Panc1 (cell line): ENCODE results near the gene PKNOX2. TPM values are rescaled to one million over a fixed set of nuclear protein-coding genes. Genes with fewer than 3 reads are reported as not detected.

Experiments used
- ATAC-seq: fragments of 200-7000 bp; cut with Tn5 transposase; 2 replicates; pipeline ENCODE4 v1.9.1; 2020; ENCODE audit warnings: mild to moderate bottlenecking, moderate library complexity
- BruUV-seq: library from RNA; stranded (reverse); fragments of 400-500 nt; replicated peaks from 2 replicates; lab custom pipeline; 2021; lab: Mats Ljungman, UMichigan
- CTCF ChIA-PET: fragments of 300-600 bp; sonication (Branson Sonifier 250); formaldehyde crosslinking; loops from one replicate; lab custom pipeline; 2022; ENCODE audit warnings: antibody characterized with exemption; lab: Charles Lee
- POLR2A ChIA-PET: fragments of 300-600 bp; sonication (Branson Sonifier 250); formaldehyde crosslinking; loops from one replicate; lab custom pipeline; 2022; ENCODE audit warnings: antibody characterized with exemption; lab: Charles Lee
- DNase-seq: peaks from one replicate; pipeline ENCODE4 v3.0.0-alpha.2; 2010; ENCODE audit warnings: low read depth, low spot score
- H3K27ac ChIP-seq: 2 replicates; pipeline ENCODE4 v1.5.1; 2011; ENCODE audit warnings: mild to moderate bottlenecking, low read length, inconsistent platforms
- H3K27me3 ChIP-seq: fragments of 200-500 bp; sonication (Bioruptor generic); 2 replicates; pipeline ENCODE4 v1.6.0; 2014; ENCODE audit warnings: low read length, inconsistent platforms; ENCODE audit not compliant: control insufficient read depth, insufficient read depth
- H3K36me3 ChIP-seq: fragments of 200-500 bp; sonication (Bioruptor generic); 2 replicates; pipeline ENCODE4 v1.5.1; 2014; ENCODE audit warnings: inconsistent platforms, mild to moderate bottlenecking, low read length, moderate library complexity; ENCODE audit not compliant: control insufficient read depth, insufficient read depth
- H3K4me1 ChIP-seq: 2 replicates; pipeline ENCODE4 v1.5.1; 2011; ENCODE audit warnings: inconsistent platforms, mild to moderate bottlenecking, low read length, moderate library complexity; ENCODE audit not compliant: control insufficient read depth, insufficient read depth
- H3K4me3 ChIP-seq, 2 experiments: 2 replicates each; pipeline ENCODE4 v1.5.1; 2011 to 2012; ENCODE audit warnings: low read depth in 2 of 2, low read length in 2 of 2, mild to moderate bottlenecking in 2 of 2, inconsistent platforms in 1 of 2, moderate library complexity in 1 of 2
- H3K9me3 ChIP-seq: fragments of 200-500 bp; sonication (Bioruptor generic); 2 replicates; pipeline ENCODE4 v1.5.1; 2014; ENCODE audit warnings: low read depth, mild to moderate bottlenecking, inconsistent platforms, low read length, moderate library complexity; ENCODE audit not compliant: control insufficient read depth, insufficient read depth
- POLR2AphosphoS5 ChIP-seq: IDR thresholded peaks from 2 replicates; pipeline ENCODE4 v1.6.1; 2012; ENCODE audit warnings: mild to moderate bottlenecking, low read depth, low read length, moderate library complexity
- SIN3A ChIP-seq: IDR thresholded peaks from 2 replicates; pipeline ENCODE4 v1.6.1; 2012; ENCODE audit warnings: low read depth, mild to moderate bottlenecking, low read length, moderate library complexity, borderline replicate concordance; ENCODE audit not compliant: insufficient read depth
- TCF7L2 ChIP-seq: IDR thresholded peaks from 2 replicates; pipeline ENCODE4 v1.6.1; 2011; ENCODE audit warnings: mild to moderate bottlenecking, low read depth, low read length, inconsistent platforms
- in situ Hi-C: cut with HindIII; loops from 2 replicates; pipeline ENCODE4 v1.10.0; 2016; ENCODE audit warnings: low sequenced_read_pairs, low pct_unique_long_range_greater_than_20kb
- intact Hi-C: fragments of 100-400 bp; cut with micrococcal nuclease; formaldehyde crosslinking; loops from one replicate; pipeline ENCODE4 v1.10.0; 2022; ENCODE audit not compliant: unreplicated experiment
- total RNA-seq: library from RNA; stranded (reverse); gene quantifications from one replicate; pipeline ENCODE4 v1.2.1, GENCODE V29; 2021; ENCODE audit not compliant: unreplicated experiment
- TF ChIP-seq, protein P1 (sequence below), 2 experiments: IDR thresholded peaks; 2 replicates each; pipeline ENCODE4 v1.6.1; 2011 to 2012; ENCODE audit warnings: low read depth in 2 of 2, control low read depth in 1 of 2, low read length in 1 of 2, mild to moderate bottlenecking in 1 of 2, moderate library complexity in 1 of 2; ENCODE audit not compliant: insufficient read depth in 1 of 2
- TF ChIP-seq, protein P2 (sequence below): fragments of 450-650 bp; IDR thresholded peaks from 2 replicates; pipeline ENCODE4 v1.5.1; 2017; ENCODE audit warnings: mild to moderate bottlenecking

PKNOX2 gene
- total RNA-seq, 1 experiment from 2014 or later, result not detected

DNA sequence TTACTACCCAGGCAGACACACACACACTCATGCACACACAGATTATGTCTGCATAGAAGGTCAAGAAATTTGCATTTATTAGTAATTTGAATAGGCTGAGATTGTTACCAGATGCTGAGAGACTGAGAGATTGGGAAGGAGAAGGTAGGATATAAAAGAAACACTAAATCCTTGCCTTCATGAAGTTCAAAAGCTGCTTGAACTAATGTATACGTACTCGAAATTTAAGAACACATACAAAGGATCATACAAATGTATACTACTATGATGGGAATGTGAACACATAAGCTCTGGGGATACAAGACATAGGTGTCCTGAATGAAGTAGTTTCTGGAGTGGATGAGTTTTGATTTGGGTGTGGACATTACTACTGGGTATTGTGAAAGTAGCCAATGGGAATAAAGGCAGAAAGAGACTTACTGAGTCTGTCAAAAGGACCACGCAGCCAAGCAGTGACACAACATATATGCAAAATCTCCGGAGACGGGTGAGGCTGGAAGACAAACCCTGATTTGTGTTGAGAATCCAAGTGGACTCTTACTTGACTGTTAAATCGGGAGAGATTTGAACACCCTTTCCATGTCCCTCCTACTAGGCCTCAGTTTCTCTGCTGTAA lies 7.3 kb upstream of the PKNOX2 start:
- H3K27ac ChIP-seq, result no peak overlapping the region
- intact Hi-C loops, result no loop called here
- DNase-seq (no peak), ATAC-seq (no peak)
- ChIA-PET CTCF (no interaction called here), POLR2A (interaction anchor here (0.6 kb wide), 1 partner anchor 57 kb away, joined by 3 read pairs; no protein-coding TSS in a partner anchor)
- H3K4me1 ChIP-seq, result no peaks in the 10 kb centered on the region
- no TSS peak for BruUV-seq
- H3K9me3 ChIP-seq, result no peaks in the 10 kb centered on the region
- no peak overlapping the region for H3K4me3 ChIP-seq
- TF ChIP-seq, protein P1, sequence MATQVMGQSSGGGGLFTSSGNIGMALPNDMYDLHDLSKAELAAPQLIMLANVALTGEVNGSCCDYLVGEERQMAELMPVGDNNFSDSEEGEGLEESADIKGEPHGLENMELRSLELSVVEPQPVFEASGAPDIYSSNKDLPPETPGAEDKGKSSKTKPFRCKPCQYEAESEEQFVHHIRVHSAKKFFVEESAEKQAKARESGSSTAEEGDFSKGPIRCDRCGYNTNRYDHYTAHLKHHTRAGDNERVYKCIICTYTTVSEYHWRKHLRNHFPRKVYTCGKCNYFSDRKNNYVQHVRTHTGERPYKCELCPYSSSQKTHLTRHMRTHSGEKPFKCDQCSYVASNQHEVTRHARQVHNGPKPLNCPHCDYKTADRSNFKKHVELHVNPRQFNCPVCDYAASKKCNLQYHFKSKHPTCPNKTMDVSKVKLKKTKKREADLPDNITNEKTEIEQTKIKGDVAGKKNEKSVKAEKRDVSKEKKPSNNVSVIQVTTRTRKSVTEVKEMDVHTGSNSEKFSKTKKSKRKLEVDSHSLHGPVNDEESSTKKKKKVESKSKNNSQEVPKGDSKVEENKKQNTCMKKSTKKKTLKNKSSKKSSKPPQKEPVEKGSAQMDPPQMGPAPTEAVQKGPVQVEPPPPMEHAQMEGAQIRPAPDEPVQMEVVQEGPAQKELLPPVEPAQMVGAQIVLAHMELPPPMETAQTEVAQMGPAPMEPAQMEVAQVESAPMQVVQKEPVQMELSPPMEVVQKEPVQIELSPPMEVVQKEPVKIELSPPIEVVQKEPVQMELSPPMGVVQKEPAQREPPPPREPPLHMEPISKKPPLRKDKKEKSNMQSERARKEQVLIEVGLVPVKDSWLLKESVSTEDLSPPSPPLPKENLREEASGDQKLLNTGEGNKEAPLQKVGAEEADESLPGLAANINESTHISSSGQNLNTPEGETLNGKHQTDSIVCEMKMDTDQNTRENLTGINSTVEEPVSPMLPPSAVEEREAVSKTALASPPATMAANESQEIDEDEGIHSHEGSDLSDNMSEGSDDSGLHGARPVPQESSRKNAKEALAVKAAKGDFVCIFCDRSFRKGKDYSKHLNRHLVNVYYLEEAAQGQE (IDR thresholded peaks at IDR 0.05; ENCODE audit: insufficient read depth in 1 of 2, low read depth in 2 of 2, low read length in 1 of 2), result no peak
- TF ChIP-seq TCF7L2, result no peak
- no peak for TF ChIP-seq POLR2AphosphoS5
- TF ChIP-seq, protein P2, sequence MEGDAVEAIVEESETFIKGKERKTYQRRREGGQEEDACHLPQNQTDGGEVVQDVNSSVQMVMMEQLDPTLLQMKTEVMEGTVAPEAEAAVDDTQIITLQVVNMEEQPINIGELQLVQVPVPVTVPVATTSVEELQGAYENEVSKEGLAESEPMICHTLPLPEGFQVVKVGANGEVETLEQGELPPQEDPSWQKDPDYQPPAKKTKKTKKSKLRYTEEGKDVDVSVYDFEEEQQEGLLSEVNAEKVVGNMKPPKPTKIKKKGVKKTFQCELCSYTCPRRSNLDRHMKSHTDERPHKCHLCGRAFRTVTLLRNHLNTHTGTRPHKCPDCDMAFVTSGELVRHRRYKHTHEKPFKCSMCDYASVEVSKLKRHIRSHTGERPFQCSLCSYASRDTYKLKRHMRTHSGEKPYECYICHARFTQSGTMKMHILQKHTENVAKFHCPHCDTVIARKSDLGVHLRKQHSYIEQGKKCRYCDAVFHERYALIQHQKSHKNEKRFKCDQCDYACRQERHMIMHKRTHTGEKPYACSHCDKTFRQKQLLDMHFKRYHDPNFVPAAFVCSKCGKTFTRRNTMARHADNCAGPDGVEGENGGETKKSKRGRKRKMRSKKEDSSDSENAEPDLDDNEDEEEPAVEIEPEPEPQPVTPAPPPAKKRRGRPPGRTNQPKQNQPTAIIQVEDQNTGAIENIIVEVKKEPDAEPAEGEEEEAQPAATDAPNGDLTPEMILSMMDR, result no peak
- no peak for TF ChIP-seq SIN3A
- no peaks in the 10 kb centered on the region for H3K36me3 ChIP-seq
- peaks cover 14% of the 10 kb centered on the region for H3K27me3 ChIP-seq
- in situ Hi-C loops, result no loop called here

DNA sequence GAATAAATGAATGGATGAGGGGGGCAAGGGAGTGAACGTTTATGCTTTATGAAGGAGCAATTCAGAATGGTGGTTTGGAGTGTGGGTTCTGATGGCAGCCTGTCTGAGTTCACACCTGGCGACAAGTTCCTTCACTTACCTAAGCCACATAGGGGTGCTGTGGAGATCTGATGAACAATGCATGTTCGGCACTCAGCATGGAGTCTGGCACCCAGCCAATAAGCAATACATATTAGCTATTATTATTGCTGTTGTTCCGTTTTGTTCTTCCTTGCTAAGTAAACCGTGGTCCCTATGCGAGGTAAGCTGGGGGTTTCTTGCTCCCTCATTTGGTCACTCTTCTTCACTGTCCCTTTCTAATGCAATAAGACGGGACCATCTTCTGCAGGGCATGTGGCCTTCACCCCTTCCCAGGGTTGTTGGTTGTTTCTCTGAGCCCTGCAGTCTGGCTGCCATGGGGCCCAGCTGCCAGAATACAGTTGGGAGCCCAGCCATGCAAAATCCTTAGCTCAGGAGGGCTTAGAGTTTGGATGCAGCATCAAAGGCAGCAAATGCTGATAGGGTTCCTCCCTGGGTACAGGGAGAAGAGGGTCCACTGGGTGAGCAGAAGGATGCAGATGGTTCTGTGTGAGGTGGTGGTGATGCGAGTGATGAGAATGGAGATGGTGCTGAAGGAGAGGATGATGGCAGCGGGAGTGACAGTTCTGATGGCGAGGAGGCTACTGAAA lies 6.4 kb upstream of the PKNOX2 start:
- H3K27me3 ChIP-seq, result peaks cover 14% of the 10 kb centered on the region
- no peak overlapping the region for H3K4me3 ChIP-seq
- DNase-seq (no peak), ATAC-seq (no peak)
- intact Hi-C loops (no loop called here), in situ Hi-C loops (no loop called here)
- no peaks in the 10 kb centered on the region for H3K4me1 ChIP-seq
- TF ChIP-seq, protein P2, result no peak
- TF ChIP-seq SIN3A (no peak), POLR2AphosphoS5 (no peak), TCF7L2 (no peak)
- TF ChIP-seq, protein P1 (IDR thresholded peaks at IDR 0.05; ENCODE audit: insufficient read depth in 1 of 2, low read depth in 2 of 2, low read length in 1 of 2), result no peak
- no peaks in the 10 kb centered on the region for H3K9me3 ChIP-seq
- POLR2A ChIA-PET, result no interaction called here
- no TSS peak for BruUV-seq
- no peak overlapping the region for H3K27ac ChIP-seq
- no peaks in the 10 kb centered on the region for H3K36me3 ChIP-seq
- CTCF ChIA-PET, result no interaction called here
